H1 (cell line): ENCODE data around the gene CROCC. TPM values are rescaled to one million over a fixed set of nuclear protein-coding genes. Genes with fewer than 3 reads are reported as not detected.

Experiments
- CHD7 ChIP-seq: fragments of 300-600 bp; sonication (generic); IDR thresholded peaks from 2 replicates; pipeline ENCODE4 v1.7.1; 2012; ENCODE audit warnings: low read length, moderate library complexity, mild to moderate bottlenecking, inconsistent platforms; ENCODE audit not compliant: insufficient replicate concordance
- CTBP2 ChIP-seq: IDR thresholded peaks from 2 replicates; pipeline ENCODE4 v1.7.0; 2011; ENCODE audit warnings: borderline replicate concordance, mild to moderate bottlenecking, moderate library complexity, mixed read lengths, low read length; ENCODE audit not compliant: insufficient read depth, insufficient read length
- E2F6 ChIP-seq: IDR thresholded peaks from 2 replicates; pipeline ENCODE4 v1.6.1; 2012; ENCODE audit warnings: inconsistent platforms
- EP300 ChIP-seq, 2 experiments: IDR thresholded peaks; 1 replicate in 1 of 2; 2 replicates in 1 of 2; pipeline ENCODE4 v1.6.1; 2011 to 2012; ENCODE audit warnings: low read depth in 2 of 2, low read length in 2 of 2, mild to moderate bottlenecking in 2 of 2, borderline replicate concordance in 1 of 2, inconsistent platforms in 1 of 2, moderate library complexity in 1 of 2
- HDAC2 ChIP-seq, 2 experiments: fragments of 300-600 bp in 1 of 2; sonication (generic) in 1 of 2; IDR thresholded peaks; 2 replicates each; pipeline ENCODE4 v1.6.1; 2011 to 2012; ENCODE audit warnings: low read depth in 2 of 2, low read length in 2 of 2, mild to moderate bottlenecking in 2 of 2, moderate library complexity in 2 of 2, borderline replicate concordance in 1 of 2, inconsistent platforms in 1 of 2
- POLR2A ChIP-seq, 2 experiments: IDR thresholded peaks; 1 replicate in 1 of 2; 2 replicates in 1 of 2; pipeline ENCODE4 v1.6.1; 2011; ENCODE audit warnings: low read depth in 2 of 2, low read length in 2 of 2, mild to moderate bottlenecking in 2 of 2; ENCODE audit errors: control extremely low read depth in 1 of 2
- SIRT6 ChIP-seq: IDR thresholded peaks from one replicate; pipeline ENCODE4 v1.7.1; 2012; ENCODE audit warnings: low read length, inconsistent platforms
- TCF12 ChIP-seq: IDR thresholded peaks from 2 replicates; pipeline ENCODE4 v1.6.1; 2011; ENCODE audit warnings: low read depth, mild to moderate bottlenecking, low read length
- polyA plus RNA-seq, 7 experiments: library from polyadenylated mRNA; depleted of rRNA in 3 of 7; stranded (reverse) in 5 of 7; unstranded in 2 of 7; fragments of >200 nt in 5 of 7; fragments of 200-250 nt in 2 of 7; gene quantifications; 1 replicate in 5 of 7; 2 replicates in 1 of 7; 4 replicates in 1 of 7; pipeline versions ENCODE4 v1.2.1 to v1.2.3, GENCODE V29; 2011 to 2013; ENCODE audit warnings: missing spikeins in 2 of 7, mixed read lengths in 2 of 7
- total RNA-seq: library from RNA; stranded (reverse); fragmentation: NEBNext Ultra II Directional; extraction: Animal tissue kit (Norgen Biotek cat#: 25700); gene quantifications from 2 replicates; pipeline ENCODE4 v1.2.1, GENCODE V29; 2021

The CROCC gene
- total and polyA plus RNA-seq, 2 of the 8 experiments (the other 6 are each of a cell fraction or from before 2014, with no cell fraction given), result 12.1 to 39.5 TPM

- TF ChIP-seq CHD7 (no peak), CTBP2 (no peak), POLR2A (IDR thresholded peaks at IDR 0.05; ENCODE audit: control extremely low read depth in 1 of 2, low read depth in 2 of 2, low read length in 2 of 2) (peak in 1 of 2 experiments; percentile 10; a peak in 1 of 3 replicates), EP300 (IDR thresholded peaks at IDR 0.05; ENCODE audit: borderline replicate concordance in 1 of 2, low read depth in 2 of 2, low read length in 2 of 2) (no peak), E2F6 (no peak), SIRT6 (no peak), TCF12 (0 out of 2 replicates have a peak, but pooled peaks have one; percentile 55), HDAC2 (IDR thresholded peaks at IDR 0.05; ENCODE audit: borderline replicate concordance in 1 of 2, low read depth in 2 of 2, low read length in 2 of 2) (no peak)
Observed at GRCh38 chr1:16979475-16980327, 58.0 kb downstream of the CROCC start (continued).
